GM23338 (cell line): ENCODE results near the gene ENTREP3. TPM values are rescaled to one million over a fixed set of nuclear protein-coding genes. Genes with fewer than 3 reads are reported as not detected.
"Not testable (repeated sequence)": the region's sequence is repeated elsewhere in the genome, so short reads cannot be mapped to it uniquely, and the experiment has no call there.

ENCODE experiments used
- ATAC-seq: fragments of 200-7000 bp; cut with Tn5 transposase; 3 replicates; pipeline ENCODE4 v1.9.1; 2020
- DNase-seq: peaks from one replicate; pipeline ENCODE4 v3.0.0-alpha.2; 2015; ENCODE audit warnings: low spot score
- H2AFZ ChIP-seq: fragments of 200-600 bp; sonication (generic); 2 replicates; pipeline ENCODE4 v1.8.0; 2016; ENCODE audit warnings: antibody characterized with exemption, mild to moderate bottlenecking, moderate library complexity
- H3F3A ChIP-seq: fragments of 200-600 bp; sonication (generic); replicated peaks from 2 replicates; pipeline ENCODE4 v1.8.0; 2017; ENCODE audit warnings: antibody characterized with exemption, mixed run types, low read depth
- H3K27ac ChIP-seq: fragments of 200-600 bp; sonication (generic); 2 replicates; pipeline ENCODE4 v1.6.1; 2016; ENCODE audit warnings: low read depth
- H3K27me3 ChIP-seq: fragments of 200-600 bp; sonication (generic); 2 replicates; pipeline ENCODE4 v1.8.0; 2016; ENCODE audit warnings: mild to moderate bottlenecking, mixed run types, moderate library complexity; ENCODE audit not compliant: insufficient read depth
- H3K36me3 ChIP-seq: fragments of 200-600 bp; sonication (generic); 2 replicates; pipeline ENCODE4 v1.8.0; 2016; ENCODE audit warnings: mild to moderate bottlenecking; ENCODE audit not compliant: insufficient read depth
- H3K4me1 ChIP-seq: fragments of 200-600 bp; sonication (generic); 2 replicates; pipeline ENCODE4 v1.8.0; 2016; ENCODE audit warnings: mild to moderate bottlenecking, moderate library complexity; ENCODE audit not compliant: insufficient read depth
- H3K4me2 ChIP-seq: fragments of 200-600 bp; sonication (generic); 2 replicates; pipeline ENCODE4 v1.7.1; 2017; ENCODE audit warnings: mixed run types
- H3K4me3 ChIP-seq: fragments of 200-600 bp; sonication (generic); 2 replicates; pipeline ENCODE4 v1.6.1; 2016; ENCODE audit warnings: mixed run types
- H3K79me2 ChIP-seq: fragments of 200-600 bp; sonication (generic); replicated peaks from 2 replicates; pipeline ENCODE4 v1.8.0; 2017; ENCODE audit warnings: mild to moderate bottlenecking; ENCODE audit not compliant: insufficient read depth
- H3K9me2 ChIP-seq: fragments of 200-600 bp; sonication (generic); 2 replicates; pipeline ENCODE4 v1.8.0; 2017; ENCODE audit not compliant: insufficient read depth
- H4K20me1 ChIP-seq: fragments of 200-600 bp; sonication (generic); replicated peaks from 2 replicates; pipeline ENCODE4 v1.8.0; 2017; ENCODE audit warnings: mild to moderate bottlenecking; ENCODE audit not compliant: insufficient read depth
- H3K27ac Mint-ChIP-seq: 2 replicates; pipeline ENCODE4 v1.8.0; 2020; ENCODE audit warnings: inconsistent platforms, mild to moderate bottlenecking, moderate library complexity, mixed read lengths
- H3K27me3 Mint-ChIP-seq: 3 replicates; pipeline ENCODE4 v1.8.0; 2022; ENCODE audit warnings: low read depth, mild to moderate bottlenecking, moderate library complexity, mixed read lengths, inconsistent platforms; ENCODE audit not compliant: insufficient read depth, poor library complexity
- H3K36me3 Mint-ChIP-seq: 3 replicates; pipeline ENCODE4 v1.8.0; 2021; ENCODE audit warnings: low read depth, mild to moderate bottlenecking, inconsistent platforms, moderate library complexity, mixed read lengths
- H3K4me1 Mint-ChIP-seq: 3 replicates; pipeline ENCODE4 v1.8.0; 2020; ENCODE audit warnings: mild to moderate bottlenecking, inconsistent platforms, mixed read lengths
- H3K4me3 Mint-ChIP-seq: 3 replicates; pipeline ENCODE4 v1.8.0; 2021; ENCODE audit warnings: moderate library complexity, mild to moderate bottlenecking, inconsistent platforms, mixed read lengths
- H3K9me3 Mint-ChIP-seq: 3 replicates; pipeline ENCODE4 v1.8.0; 2020; ENCODE audit warnings: moderate library complexity, mild to moderate bottlenecking, inconsistent platforms, mixed read lengths
- CREB1 ChIP-seq: fragments of 250-450 bp; sonication (Bioruptor Pico); IDR thresholded peaks from 2 replicates; pipeline ENCODE4 v1.5.0; 2020; ENCODE audit warnings: low read depth, mild to moderate bottlenecking, moderate library complexity
- JUNB ChIP-seq: IDR thresholded peaks from one replicate; pipeline ENCODE4 v1.6.1; 2016; ENCODE audit warnings: antibody characterized with exemption; ENCODE audit not compliant: unreplicated experiment
- NANOG ChIP-seq: IDR thresholded peaks from 2 replicates; pipeline ENCODE4 v1.6.1; 2016; ENCODE audit warnings: antibody characterized with exemption, borderline replicate concordance
- POLR2AphosphoS5 ChIP-seq: IDR thresholded peaks from 2 replicates; pipeline ENCODE4 v1.6.1; 2016; ENCODE audit warnings: antibody characterized with exemption, low read depth
- ZNF114 ChIP-seq: fragments of 250-450 bp; sonication (Bioruptor Pico); IDR thresholded peaks from 2 replicates; pipeline ENCODE4 v1.5.0; 2020; ENCODE audit warnings: mild to moderate bottlenecking, moderate library complexity
- polyA plus RNA-seq: library from polyadenylated mRNA; unstranded; fragments of >200 nt; fragmentation: Nextera tagmentation; extraction: Ambion mirVana; gene quantifications from 2 replicates; pipeline ENCODE4 v1.2.1, GENCODE V29; 2016
- total RNA-seq: library from RNA; depleted of rRNA; stranded (reverse); fragments of >200 nt; shearing (Covaris generic); gene quantifications from 2 replicates; pipeline ENCODE4 v1.2.3, GENCODE V29; 2014
- TF ChIP-seq, protein P1 (sequence below): IDR thresholded peaks from 2 replicates; pipeline ENCODE4 v1.6.1; 2016; ENCODE audit warnings: antibody characterized with exemption
- TF ChIP-seq, protein P2 (sequence below): IDR thresholded peaks from one replicate; pipeline ENCODE4 v1.6.1; 2018; ENCODE audit warnings: antibody characterized with exemption; ENCODE audit not compliant: unreplicated experiment

The ENTREP3 gene
- total and polyA plus RNA-seq, 2 experiments from 2014 or later = 18.6 to 46.3 TPM

DNA sequence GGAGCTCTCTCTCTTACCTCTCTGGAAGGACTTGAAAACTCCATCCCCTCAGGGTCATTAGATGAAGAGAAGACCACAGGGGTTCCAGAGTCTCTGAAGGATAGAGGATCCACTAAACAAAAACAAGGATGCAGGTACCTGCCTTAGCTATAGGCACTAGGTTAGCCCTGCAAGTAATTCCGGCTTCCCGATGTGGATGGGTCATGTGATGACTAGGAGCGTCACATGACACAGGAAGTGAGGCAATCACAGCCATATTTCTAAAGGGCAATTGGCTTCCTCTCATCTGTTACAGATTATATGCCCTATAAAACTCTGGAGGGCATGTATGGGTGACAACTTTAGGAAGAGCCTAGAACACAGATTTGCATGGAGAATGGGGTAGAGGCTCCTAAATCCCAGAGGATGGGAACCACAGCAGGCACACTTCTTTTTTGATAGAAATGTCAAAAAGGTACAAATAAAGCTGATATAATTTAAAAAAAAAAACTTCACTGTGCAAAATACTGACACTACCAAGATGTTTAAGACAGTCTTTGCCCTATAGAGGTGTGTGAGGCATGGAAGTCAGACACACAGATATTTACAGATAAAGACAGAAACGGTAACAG, 14.1 kb downstream of the ENTREP3 start:
- TF ChIP-seq JUNB (no peak), CREB1 (CRISPR knock-in tag) (peak; percentile 68), POLR2AphosphoS5 (0 out of 2 replicates have a peak, but pooled peaks have one; percentile 25), ZNF114 (CRISPR knock-in tag) (no peak)
- TF ChIP-seq, protein P1, sequence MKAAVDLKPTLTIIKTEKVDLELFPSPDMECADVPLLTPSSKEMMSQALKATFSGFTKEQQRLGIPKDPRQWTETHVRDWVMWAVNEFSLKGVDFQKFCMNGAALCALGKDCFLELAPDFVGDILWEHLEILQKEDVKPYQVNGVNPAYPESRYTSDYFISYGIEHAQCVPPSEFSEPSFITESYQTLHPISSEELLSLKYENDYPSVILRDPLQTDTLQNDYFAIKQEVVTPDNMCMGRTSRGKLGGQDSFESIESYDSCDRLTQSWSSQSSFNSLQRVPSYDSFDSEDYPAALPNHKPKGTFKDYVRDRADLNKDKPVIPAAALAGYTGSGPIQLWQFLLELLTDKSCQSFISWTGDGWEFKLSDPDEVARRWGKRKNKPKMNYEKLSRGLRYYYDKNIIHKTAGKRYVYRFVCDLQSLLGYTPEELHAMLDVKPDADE = peak; percentile 90
- TF ChIP-seq, protein P2, sequence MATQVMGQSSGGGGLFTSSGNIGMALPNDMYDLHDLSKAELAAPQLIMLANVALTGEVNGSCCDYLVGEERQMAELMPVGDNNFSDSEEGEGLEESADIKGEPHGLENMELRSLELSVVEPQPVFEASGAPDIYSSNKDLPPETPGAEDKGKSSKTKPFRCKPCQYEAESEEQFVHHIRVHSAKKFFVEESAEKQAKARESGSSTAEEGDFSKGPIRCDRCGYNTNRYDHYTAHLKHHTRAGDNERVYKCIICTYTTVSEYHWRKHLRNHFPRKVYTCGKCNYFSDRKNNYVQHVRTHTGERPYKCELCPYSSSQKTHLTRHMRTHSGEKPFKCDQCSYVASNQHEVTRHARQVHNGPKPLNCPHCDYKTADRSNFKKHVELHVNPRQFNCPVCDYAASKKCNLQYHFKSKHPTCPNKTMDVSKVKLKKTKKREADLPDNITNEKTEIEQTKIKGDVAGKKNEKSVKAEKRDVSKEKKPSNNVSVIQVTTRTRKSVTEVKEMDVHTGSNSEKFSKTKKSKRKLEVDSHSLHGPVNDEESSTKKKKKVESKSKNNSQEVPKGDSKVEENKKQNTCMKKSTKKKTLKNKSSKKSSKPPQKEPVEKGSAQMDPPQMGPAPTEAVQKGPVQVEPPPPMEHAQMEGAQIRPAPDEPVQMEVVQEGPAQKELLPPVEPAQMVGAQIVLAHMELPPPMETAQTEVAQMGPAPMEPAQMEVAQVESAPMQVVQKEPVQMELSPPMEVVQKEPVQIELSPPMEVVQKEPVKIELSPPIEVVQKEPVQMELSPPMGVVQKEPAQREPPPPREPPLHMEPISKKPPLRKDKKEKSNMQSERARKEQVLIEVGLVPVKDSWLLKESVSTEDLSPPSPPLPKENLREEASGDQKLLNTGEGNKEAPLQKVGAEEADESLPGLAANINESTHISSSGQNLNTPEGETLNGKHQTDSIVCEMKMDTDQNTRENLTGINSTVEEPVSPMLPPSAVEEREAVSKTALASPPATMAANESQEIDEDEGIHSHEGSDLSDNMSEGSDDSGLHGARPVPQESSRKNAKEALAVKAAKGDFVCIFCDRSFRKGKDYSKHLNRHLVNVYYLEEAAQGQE = no peak
- H3K79me2 ChIP-seq = 0 out of 2 replicates have a peak, but pooled peaks cover 7% of the 10 kb centered on the region
- ATAC-seq (peak; percentile 16), DNase-seq (peak; percentile 92)
- H3K4me3 Mint-ChIP-seq = peak overlapping the region; percentile 79
- peak overlapping the region; percentile 65 for H3K4me2 ChIP-seq
- H3K9me2 ChIP-seq = no peaks in the 10 kb centered on the region
- peak overlapping the region; percentile 70; the same call in 1 of the 2 replicates for H3K27ac Mint-ChIP-seq
- peaks cover 19% of the 10 kb centered on the region for H3K4me1 ChIP-seq
- H3K27ac ChIP-seq = no peak overlapping the region
- H3K9me3 Mint-ChIP-seq = no peaks in the 10 kb centered on the region
- peak overlapping the region; percentile 50 for H3K4me3 ChIP-seq
- H3K36me3 Mint-ChIP-seq = peaks cover 10% of the 10 kb centered on the region
- H3K36me3 ChIP-seq = no peaks in the 10 kb centered on the region
- no peaks in the 10 kb centered on the region for H4K20me1 ChIP-seq
- peaks cover 17% of the 10 kb centered on the region for H3K4me1 Mint-ChIP-seq
- peaks cover 28% of the 10 kb centered on the region for H3K27me3 Mint-ChIP-seq
- H2AFZ ChIP-seq = no peak overlapping the region
- H3K27me3 ChIP-seq = peaks cover 22% of the 10 kb centered on the region
- 0 out of 2 replicates have a peak, but pooled peaks cover 10% of the 10 kb centered on the region for H3F3A ChIP-seq

DNA sequence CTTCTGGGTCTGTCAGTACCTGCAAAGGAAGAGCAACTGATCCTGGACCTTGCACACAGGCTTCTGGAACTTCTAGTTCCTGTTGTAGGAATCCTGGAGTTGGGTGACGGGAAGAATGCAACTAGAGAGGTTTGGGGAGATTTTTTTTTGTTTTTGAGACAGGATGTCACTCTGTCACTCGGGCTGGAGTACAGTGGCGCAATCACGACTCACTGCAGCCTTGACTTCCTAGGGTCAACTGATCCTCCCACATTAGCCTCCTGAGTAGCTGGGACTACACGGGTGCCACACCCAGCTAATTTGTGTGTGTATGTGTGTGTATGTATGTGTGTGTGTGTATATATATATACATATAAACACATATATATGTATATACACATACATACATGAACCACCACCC, 18.8 kb downstream of the ENTREP3 start:
- Histone ChIP-seq H3K4me3 (no peak overlapping the region), H3K27me3 (no peaks in the 10 kb centered on the region), H3K9me2 (no peaks in the 10 kb centered on the region), H2AFZ (no peak overlapping the region), H4K20me1 (no peaks in the 10 kb centered on the region), H3F3A (no peaks in the 10 kb centered on the region), H3K79me2 (no peaks in the 10 kb centered on the region), H3K4me1 (peaks cover 2% of the 10 kb centered on the region; the same call in 1 of the 2 replicates), H3K36me3 (no peaks in the 10 kb centered on the region), H3K4me2 (no peak overlapping the region), H3K27ac (no peak overlapping the region)
- H3K36me3 Mint-ChIP-seq = peaks cover 11% of the 10 kb centered on the region; the same call in 2 of the 3 replicates
- H3K27ac Mint-ChIP-seq = no peak overlapping the region
- peaks cover 7% of the 10 kb centered on the region for H3K4me1 Mint-ChIP-seq
- H3K27me3 Mint-ChIP-seq = peaks cover 5% of the 10 kb centered on the region
- DNase-seq = no peak
- H3K4me3 Mint-ChIP-seq = no peak overlapping the region
- no peak for ATAC-seq
- no peak for TF ChIP-seq NANOG
- no peaks in the 10 kb centered on the region for H3K9me3 Mint-ChIP-seq

DNA sequence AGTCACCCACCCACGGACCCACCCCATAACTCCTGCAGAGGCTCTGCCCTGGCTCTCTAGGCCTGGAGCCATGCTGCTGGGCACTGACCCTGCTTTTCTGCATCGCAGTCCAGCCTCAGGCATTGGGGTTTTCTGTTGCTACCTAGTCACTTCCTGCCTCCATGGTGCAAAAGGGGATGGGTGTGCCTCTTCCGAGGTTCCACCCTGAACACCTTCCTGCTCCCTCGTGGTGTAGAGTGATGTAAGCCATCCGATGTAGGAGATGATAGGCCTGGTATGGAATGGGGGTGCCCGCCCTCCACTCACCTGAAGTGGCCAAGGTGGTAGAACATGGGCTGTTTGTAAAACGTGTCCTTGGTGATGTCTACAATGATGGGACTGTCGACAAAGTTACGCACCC, 19.9 kb downstream of the ENTREP3 start:
- not testable (repeated sequence) for H3K27ac Mint-ChIP-seq, H3K27ac ChIP-seq, H3K9me2 ChIP-seq, H3K9me3 Mint-ChIP-seq, H3K4me3 ChIP-seq, H3F3A ChIP-seq, H3K27me3 Mint-ChIP-seq, ATAC-seq, H4K20me1 ChIP-seq, H3K4me2 ChIP-seq, H3K36me3 ChIP-seq, H3K27me3 ChIP-seq, H3K79me2 ChIP-seq, H3K4me3 Mint-ChIP-seq, H3K4me1 ChIP-seq, DNase-seq, H3K4me1 Mint-ChIP-seq, H2AFZ ChIP-seq
- peaks cover 11% of the 10 kb centered on the region; the same call in 2 of the 3 replicates for H3K36me3 Mint-ChIP-seq

DNA sequence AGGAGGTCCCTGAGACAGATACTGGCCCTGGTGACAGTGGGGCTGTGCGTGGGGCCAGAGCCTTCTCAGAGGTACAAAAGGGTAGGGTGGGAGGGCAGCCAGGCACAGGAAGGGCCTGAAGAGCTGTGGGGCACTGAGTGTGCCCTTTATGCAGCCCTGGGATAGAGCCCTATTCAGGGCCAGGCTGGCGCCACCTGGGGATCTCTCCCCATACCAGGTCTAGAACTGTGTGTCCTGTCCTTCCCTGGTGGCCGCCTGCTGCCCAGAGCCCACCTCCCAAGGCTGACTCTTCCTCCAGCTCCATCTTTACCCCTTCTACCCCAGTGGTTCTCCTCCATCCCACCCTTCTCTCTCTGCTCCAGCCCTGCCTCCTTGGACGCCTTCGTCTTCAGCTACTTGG, 21.8 kb downstream of the ENTREP3 start:
- not testable (repeated sequence) for H3K9me3 Mint-ChIP-seq, H3K4me1 Mint-ChIP-seq, H3K79me2 ChIP-seq, H3K4me3 Mint-ChIP-seq, H3K36me3 ChIP-seq, H3K27ac ChIP-seq, H3K4me2 ChIP-seq, H3K27me3 ChIP-seq, H4K20me1 ChIP-seq, H2AFZ ChIP-seq, H3K9me2 ChIP-seq, H3K4me3 ChIP-seq, DNase-seq, H3K4me1 ChIP-seq, H3F3A ChIP-seq, H3K27ac Mint-ChIP-seq
- Mint-ChIP-seq H3K27me3 (peaks cover 12% of the 10 kb centered on the region), H3K36me3 (peaks cover 11% of the 10 kb centered on the region; the same call in 2 of the 3 replicates)
- ATAC-seq = peak; percentile 62
